HFF-Myc (cell line): ENCODE measurements around the gene AQP12B.

Source experiments
- DNase-seq: peaks from one replicate; pipeline ENCODE4 v3.0.0-alpha.2; 2011; ENCODE audit warnings: low read depth; ENCODE audit errors: extremely low read depth
- H3K4me3 ChIP-seq: replicated peaks from 2 replicates; pipeline ENCODE4 v1.5.1; 2011; ENCODE audit warnings: low read depth, mild to moderate bottlenecking, control low read depth, low read length
- TF ChIP-seq, protein P1 (sequence below): IDR thresholded peaks from 2 replicates; pipeline ENCODE4 v1.5.1; 2012; ENCODE audit warnings: mild to moderate bottlenecking, low read depth, low read length, control low read depth; ENCODE audit errors: missing control alignments

AQP12B gene

GRCh38 chr2:240631548-240632305, 51.0 kb downstream of the AQP12B start:
- TF ChIP-seq, protein P1, sequence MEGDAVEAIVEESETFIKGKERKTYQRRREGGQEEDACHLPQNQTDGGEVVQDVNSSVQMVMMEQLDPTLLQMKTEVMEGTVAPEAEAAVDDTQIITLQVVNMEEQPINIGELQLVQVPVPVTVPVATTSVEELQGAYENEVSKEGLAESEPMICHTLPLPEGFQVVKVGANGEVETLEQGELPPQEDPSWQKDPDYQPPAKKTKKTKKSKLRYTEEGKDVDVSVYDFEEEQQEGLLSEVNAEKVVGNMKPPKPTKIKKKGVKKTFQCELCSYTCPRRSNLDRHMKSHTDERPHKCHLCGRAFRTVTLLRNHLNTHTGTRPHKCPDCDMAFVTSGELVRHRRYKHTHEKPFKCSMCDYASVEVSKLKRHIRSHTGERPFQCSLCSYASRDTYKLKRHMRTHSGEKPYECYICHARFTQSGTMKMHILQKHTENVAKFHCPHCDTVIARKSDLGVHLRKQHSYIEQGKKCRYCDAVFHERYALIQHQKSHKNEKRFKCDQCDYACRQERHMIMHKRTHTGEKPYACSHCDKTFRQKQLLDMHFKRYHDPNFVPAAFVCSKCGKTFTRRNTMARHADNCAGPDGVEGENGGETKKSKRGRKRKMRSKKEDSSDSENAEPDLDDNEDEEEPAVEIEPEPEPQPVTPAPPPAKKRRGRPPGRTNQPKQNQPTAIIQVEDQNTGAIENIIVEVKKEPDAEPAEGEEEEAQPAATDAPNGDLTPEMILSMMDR: no peak
- DNase-seq: no peak

GRCh38 chr2:240630771-240631547, 51.7 kb downstream of the AQP12B start:
- no peak for DNase-seq
- H3K4me3 ChIP-seq: no peak overlapping the region
- TF ChIP-seq, protein P1: no peak

More at GRCh38 chr2:240631548-240632305, 51.0 kb downstream of the AQP12B start:
- H3K4me3 ChIP-seq: no peak overlapping the region

DNA sequence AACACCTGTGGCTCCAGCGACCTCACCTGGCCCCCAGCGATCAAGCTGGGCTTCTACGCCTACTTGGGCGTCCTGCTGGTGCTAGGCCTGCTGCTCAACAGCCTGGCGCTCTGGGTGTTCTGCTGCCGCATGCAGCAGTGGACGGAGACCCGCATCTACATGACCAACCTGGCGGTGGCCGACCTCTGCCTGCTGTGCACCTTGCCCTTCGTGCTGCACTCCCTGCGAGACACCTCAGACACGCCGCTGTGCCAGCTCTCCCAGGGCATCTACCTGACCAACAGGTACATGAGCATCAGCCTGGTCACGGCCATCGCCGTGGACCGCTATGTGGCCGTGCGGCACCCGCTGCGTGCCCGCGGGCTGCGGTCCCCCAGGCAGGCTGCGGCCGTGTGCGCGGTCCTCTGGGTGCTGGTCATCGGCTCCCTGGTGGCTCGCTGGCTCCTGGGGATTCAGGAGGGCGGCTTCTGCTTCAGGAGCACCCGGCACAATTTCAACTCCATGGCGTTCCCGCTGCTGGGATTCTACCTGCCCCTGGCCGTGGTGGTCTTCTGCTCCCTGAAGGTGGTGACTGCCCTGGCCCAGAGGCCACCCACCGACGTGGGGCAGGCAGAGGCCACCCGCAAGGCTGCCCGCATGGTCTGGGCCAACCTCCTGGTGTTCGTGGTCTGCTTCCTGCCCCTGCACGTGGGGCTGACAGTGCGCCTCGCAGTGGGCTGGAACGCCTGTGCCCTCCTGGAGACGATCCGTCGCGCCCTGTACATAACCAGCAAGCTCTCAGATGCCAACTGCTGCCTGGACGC, 52.5 kb downstream of the AQP12B start:
- no peak for DNase-seq
- TF ChIP-seq, protein P1: no peak
- H3K4me3 ChIP-seq: no peak overlapping the region

DNA sequence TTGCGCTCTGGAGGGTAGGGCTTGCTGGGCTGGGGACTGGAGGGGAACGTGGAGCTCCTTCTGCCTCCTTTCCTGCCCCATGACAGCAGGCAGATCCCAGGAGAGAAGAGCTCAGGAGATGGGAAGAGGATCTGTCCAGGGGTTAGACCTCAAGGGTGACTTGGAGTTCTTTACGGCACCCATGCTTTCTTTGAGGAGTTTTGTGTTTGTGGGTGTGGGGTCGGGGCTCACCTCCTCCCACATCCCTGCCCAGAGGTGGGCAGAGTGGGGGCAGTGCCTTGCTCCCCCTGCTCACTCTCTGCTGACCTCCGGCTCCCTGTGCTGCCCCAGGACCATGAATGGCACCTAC, 53.1 kb downstream of the AQP12B start:
- H3K4me3 ChIP-seq: no peak overlapping the region
- TF ChIP-seq, protein P1: no peak
- no peak for DNase-seq

GRCh38 chr2:240628808-240629618, 53.7 kb downstream of the AQP12B start:
- TF ChIP-seq, protein P1: no peak
- DNase-seq: no peak
- no peak overlapping the region for H3K4me3 ChIP-seq

GRCh38 chr2:240628507-240628807, 54.2 kb downstream of the AQP12B start:
- DNase-seq: no peak
- TF ChIP-seq, protein P1: no peak
- no peak overlapping the region for H3K4me3 ChIP-seq
